Activated CD8-positive, alpha-beta T cell treated with anti-CD3 and anti-CD28 coated beads for 36 hours (primary cell): Measurements from ENCODE around the gene RNU5B-1. TPM values are rescaled to one million over a fixed set of nuclear protein-coding genes. Genes with fewer than 3 reads are reported as not detected.

Source experiments
- ATAC-seq: fragments of 200-7000 bp; cut with Tn5 transposase; one replicate; pipeline ENCODE4 v1.10.0; 2021; ENCODE audit warnings: mild to moderate bottlenecking, moderate library complexity
- CTCF ChIA-PET: fragments of 350-600 bp; sonication (Branson Sonifier 250); formaldehyde crosslinking; loops from one replicate; lab custom pipeline; 2021; ENCODE audit warnings: antibody characterized with exemption; lab: Charles Lee
- POLR2A ChIA-PET: fragments of 350-600 bp; sonication (Branson Sonifier 250); formaldehyde crosslinking; loops from one replicate; lab custom pipeline; 2021; ENCODE audit warnings: antibody characterized with exemption; lab: Charles Lee
- DNase-seq: peaks from one replicate; pipeline ENCODE4 v3.0.0-alpha.2; 2020
- H3K27ac Mint-ChIP-seq: one replicate; pipeline ENCODE4 v1.8.0; 2021; ENCODE audit warnings: mild to moderate bottlenecking, mixed read lengths
- H3K27me3 Mint-ChIP-seq: one replicate; pipeline ENCODE4 v1.8.0; 2021; ENCODE audit warnings: mixed read lengths
- H3K36me3 Mint-ChIP-seq: one replicate; pipeline ENCODE4 v1.8.0; 2021; ENCODE audit warnings: low read depth, mixed read lengths
- H3K4me1 Mint-ChIP-seq: one replicate; pipeline ENCODE4 v1.8.0; 2021; ENCODE audit warnings: low read depth, mixed read lengths
- H3K4me3 Mint-ChIP-seq: one replicate; pipeline ENCODE4 v1.8.0; 2021; ENCODE audit warnings: mild to moderate bottlenecking, moderate library complexity, mixed read lengths
- H3K9me3 Mint-ChIP-seq: one replicate; pipeline ENCODE4 v1.8.0; 2021; ENCODE audit warnings: mixed read lengths
- CTCF ChIP-seq: fragments of 200-600 bp; IDR thresholded peaks from one replicate; pipeline ENCODE4 v1.8.0; 2022; ENCODE audit warnings: antibody characterized with exemption, mild to moderate bottlenecking
- intact Hi-C: fragments of 100-400 bp; cut with micrococcal nuclease; formaldehyde crosslinking; loops from one replicate; pipeline ENCODE4 v1.10.0; 2022
- total RNA-seq, 2 experiments: library from RNA; stranded (reverse); gene quantifications; one replicate each; pipeline ENCODE4 v1.2.3, GENCODE V29; 2021

The RNU5B-1 gene
- total RNA-seq, 2 experiments from 2014 or later, result not detected

DNA sequence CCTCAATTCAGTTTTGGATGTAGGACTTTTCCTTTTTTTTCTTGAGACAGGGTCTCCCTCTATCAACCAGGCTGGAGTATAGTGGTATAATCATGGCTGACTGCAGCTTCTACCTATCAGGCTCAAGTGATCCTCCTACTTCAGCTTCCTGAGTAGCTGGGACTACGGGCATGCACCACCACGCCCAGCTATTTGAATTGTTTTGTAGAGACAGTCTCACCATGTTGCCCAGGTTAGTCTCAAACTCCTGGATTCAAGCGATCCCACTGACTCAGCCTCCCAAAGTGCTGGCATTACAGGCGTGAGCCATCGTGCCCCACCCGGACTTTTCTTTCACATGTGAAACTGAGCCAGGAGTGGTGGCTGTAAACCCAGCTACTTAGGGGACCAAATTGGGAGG, 3.5 kb downstream of the RNU5B-1 start:
- ATAC-seq (no peak), DNase-seq (no peak)
- ChIA-PET POLR2A (interaction anchor here (1.2 to 2.1 kb wide), 2 partner anchors 10 to 11 kb away, joined by 4 to 8 read pairs; no protein-coding TSS in a partner anchor), CTCF (interaction anchor here (1.1 to 3.4 kb wide), 3 partner anchors 10 to 77 kb away, joined by 4 to 20 read pairs (median 4); no protein-coding TSS in a partner anchor)
- intact Hi-C loops, result no loop called here
- Mint-ChIP-seq H3K27me3 (no peaks in the 10 kb centered on the region), H3K4me3 (no peak overlapping the region), H3K27ac (no peak overlapping the region), H3K9me3 (no peaks in the 10 kb centered on the region), H3K36me3 (no peaks in the 10 kb centered on the region), H3K4me1 (peaks cover 14% of the 10 kb centered on the region)
- TF ChIP-seq CTCF, result no peak

DNA sequence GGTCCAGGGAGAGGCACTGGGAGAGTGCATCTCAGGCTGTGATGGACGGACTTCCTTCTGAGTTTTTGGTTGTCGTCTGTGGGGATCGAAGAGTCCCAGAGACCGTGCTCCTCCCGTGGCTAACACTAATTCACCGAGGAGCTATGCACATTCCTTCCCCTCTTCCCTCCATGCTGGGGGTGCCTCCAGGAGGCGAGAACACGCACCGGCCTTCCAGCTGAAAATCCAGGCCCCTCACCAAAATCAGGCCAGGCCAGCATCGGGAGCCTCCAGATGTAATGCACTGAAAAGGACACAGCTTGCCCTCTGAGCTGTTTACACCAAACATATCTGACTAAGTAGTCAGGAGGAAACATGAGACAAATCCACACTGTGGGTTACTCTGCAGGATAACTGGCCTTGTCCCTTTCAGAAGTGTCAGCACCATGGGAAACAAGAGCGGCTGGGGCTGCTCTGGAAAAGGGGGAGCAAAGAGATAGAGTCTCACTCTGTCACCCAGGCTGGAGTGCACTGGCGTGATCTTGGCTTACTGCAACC, 5.5 kb downstream of the RNU5B-1 start:
- no peaks in the 10 kb centered on the region for H3K9me3 Mint-ChIP-seq
- no peaks in the 10 kb centered on the region for H3K27me3 Mint-ChIP-seq
- TF ChIP-seq CTCF, result no peak
- ATAC-seq (no peak), DNase-seq (no peak)
- ChIA-PET POLR2A (interaction anchor here (1.3 kb wide), 1 partner anchor 10 kb away, joined by 3 read pairs; no protein-coding TSS in a partner anchor), CTCF (interaction anchor here (1.4 to 3.4 kb wide), 2 partner anchors 9 to 75 kb away, joined by 4 to 20 read pairs; no protein-coding TSS in a partner anchor)
- H3K36me3 Mint-ChIP-seq, result no peaks in the 10 kb centered on the region
- no peak overlapping the region for H3K27ac Mint-ChIP-seq
- peaks cover 11% of the 10 kb centered on the region for H3K4me1 Mint-ChIP-seq
- intact Hi-C loops, result no loop called here
- no peak overlapping the region for H3K4me3 Mint-ChIP-seq

DNA sequence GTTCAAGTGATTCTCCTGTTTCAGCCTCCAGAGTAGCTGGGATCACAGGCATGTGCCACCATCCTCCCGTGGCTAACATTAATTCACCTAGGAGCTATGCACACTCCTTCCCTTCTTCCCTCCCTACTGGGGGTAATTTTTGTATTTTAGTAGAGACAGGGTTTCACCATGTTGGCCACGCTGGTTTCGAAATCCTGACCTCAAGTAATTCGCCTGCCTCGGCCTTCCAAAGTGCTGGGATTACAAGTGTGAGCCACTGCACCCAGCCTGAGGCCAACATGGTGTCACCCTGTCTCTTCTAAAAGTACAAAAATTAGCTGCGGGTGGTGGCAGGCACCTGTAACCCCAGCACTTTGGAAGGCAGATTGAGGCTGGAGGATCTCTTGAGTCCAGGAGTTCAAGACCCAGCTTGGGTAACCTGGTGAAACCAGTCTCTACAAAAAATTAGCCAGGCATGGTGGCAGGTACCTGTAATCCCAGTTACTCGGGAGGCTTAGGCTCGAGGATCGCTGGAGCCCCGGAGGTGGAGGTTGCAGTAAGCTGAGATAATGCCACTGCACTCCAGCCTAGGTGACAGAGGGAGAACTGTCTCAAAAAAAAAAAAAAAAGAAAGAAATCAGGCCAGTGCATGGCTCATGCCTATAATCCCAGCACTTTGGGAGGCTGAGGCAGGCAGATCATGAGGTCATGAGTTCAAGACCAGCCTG, 6.1 kb downstream of the RNU5B-1 start:
- no peaks in the 10 kb centered on the region for H3K27me3 Mint-ChIP-seq
- H3K4me1 Mint-ChIP-seq, result peaks cover 6% of the 10 kb centered on the region
- POLR2A ChIA-PET, result interaction anchor here (0.9 to 1.3 kb wide), 2 partner anchors 10 to 11 kb away, joined by 3 read pairs; no protein-coding TSS in a partner anchor
- DNase-seq (no peak), ATAC-seq (no peak)
- TF ChIP-seq CTCF, result no peak
- no peaks in the 10 kb centered on the region for H3K9me3 Mint-ChIP-seq
- intact Hi-C loops, result no loop called here
- H3K27ac Mint-ChIP-seq, result no peak overlapping the region
- CTCF ChIA-PET, result interaction anchor here (1.4 to 3.4 kb wide), 2 partner anchors 8 to 75 kb away, joined by 4 to 20 read pairs; no protein-coding TSS in a partner anchor
- no peak overlapping the region for H3K4me3 Mint-ChIP-seq
- no peaks in the 10 kb centered on the region for H3K36me3 Mint-ChIP-seq

- H3K27me3 Mint-ChIP-seq, result no peaks in the 10 kb centered on the region
- no peak for TF ChIP-seq CTCF
- intact Hi-C loops, result no loop called here
- H3K4me1 Mint-ChIP-seq, result no peaks in the 10 kb centered on the region
- no peak overlapping the region for H3K4me3 Mint-ChIP-seq
- H3K9me3 Mint-ChIP-seq, result no peaks in the 10 kb centered on the region
- no peaks in the 10 kb centered on the region for H3K36me3 Mint-ChIP-seq
- DNase-seq, result no peak
- H3K27ac Mint-ChIP-seq, result no peak overlapping the region
- no peak for ATAC-seq
- CTCF ChIA-PET, result no interaction called here
- POLR2A ChIA-PET, result no interaction called here
Observed at GRCh38 chr15:65311760-65312159, 7.3 kb downstream of the RNU5B-1 start.
